ENCODE measurements around the gene UBA1. TPM values are rescaled to one million over a fixed set of nuclear protein-coding genes. Genes with fewer than 3 reads are reported as not detected.

UBA1 gene
- total RNA-seq, result 100 to 1,000 TPM; 177 to 204 TPM

DNA sequence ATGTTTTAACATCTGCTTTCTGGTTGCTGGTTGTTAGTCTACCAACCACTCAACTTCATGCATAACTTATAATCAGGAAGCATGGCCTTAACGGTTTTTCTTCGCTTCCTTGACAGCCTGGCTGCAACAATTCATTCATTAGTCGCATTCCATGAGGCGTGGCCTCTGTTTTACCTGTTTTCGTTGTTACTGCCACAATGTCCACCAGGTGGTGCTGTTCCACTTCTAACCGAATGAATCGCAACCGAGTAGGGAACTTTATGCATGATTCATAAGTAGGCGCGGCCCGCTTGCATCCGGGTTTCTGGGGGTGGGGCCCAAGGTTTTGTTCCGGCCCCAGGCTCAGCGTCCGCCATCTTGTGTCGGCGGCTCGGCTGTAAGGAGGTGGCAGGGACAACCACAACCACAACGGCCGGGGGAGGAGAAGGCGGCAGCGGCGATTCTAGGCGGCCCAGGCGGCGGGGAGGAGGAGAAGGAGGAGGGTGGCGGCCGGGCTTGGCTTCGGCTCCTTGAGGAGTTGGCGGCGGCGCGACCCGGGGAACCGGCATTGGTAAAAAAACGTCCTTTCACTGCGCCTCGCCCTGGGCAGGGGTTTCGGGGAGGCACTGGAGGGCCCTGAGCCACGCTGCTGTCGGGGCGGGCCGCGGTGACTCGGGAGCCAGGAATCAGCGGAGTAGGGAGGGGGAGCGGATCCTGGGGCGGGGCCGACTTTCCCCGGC lies at the start of gene UBA1:
Gene UBA1, plus strand, starts transcription at position 355 of the 719 bp plus-strand sequence. CDS start 4,974 bp downstream, outside the sequence.
- DNase-seq (peak; percentile 95), ATAC-seq (peak; percentile 74)
- Mint-ChIP-seq H3K36me3 (peaks cover 11% of the 10 kb centered on the region), H3K27ac (peak within 1 kb of the TSS; percentile 95), H3K4me1 (peaks cover 47% of the 10 kb centered on the region), H3K9me3 (ENCODE audit: low read depth) (no peaks in the 10 kb centered on the region), H3K4me3 (peak within 1 kb of the TSS; percentile 89), H3K27me3 (no peaks in the 10 kb centered on the region)
- CTCF ChIA-PET, result interaction anchor here (1.0 to 1.8 kb wide), 6 partner anchors 45 to 330 kb away, joined by 3 to 8 read pairs (median 4); no protein-coding TSS in a partner anchor

DNA sequence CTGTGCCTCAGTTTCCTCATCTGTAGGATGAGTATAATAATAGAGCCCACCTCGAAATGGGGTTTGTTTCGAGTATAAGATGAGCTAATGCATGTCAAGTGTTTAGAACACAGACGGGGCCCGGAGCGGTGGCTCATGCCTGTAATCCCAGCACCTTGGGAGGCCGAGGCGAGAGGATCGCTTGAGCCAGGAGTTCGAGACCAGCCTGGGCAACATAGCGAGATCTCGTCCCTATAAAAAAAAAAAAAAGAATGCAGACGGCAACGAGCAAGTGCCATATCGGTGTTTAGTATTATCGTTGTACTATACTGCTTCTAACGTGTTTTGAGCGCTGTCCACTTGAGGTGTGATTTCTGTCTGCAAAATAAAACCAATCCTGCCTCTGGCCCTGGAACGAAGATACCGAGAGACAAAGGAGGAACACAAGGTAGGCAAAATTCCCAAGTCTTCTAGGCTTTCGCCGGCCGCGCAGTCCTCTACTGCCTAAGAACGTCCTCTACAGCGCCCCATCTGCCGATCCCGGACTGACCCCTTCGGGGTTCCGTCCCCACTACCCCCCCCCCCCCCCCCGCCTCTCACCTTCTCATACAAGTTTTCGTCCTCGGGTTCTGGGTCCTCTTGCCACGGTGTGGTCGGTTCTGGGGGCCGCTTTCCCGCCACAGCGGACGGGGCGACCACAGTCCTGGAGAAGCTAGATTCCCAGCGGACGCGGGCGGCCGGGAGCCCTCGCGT lies 49.6 kb upstream of the UBA1 start:
- peaks cover 33% of the 10 kb centered on the region for H3K36me3 Mint-ChIP-seq
- H3K27ac Mint-ChIP-seq, result peak overlapping the region; percentile 99
- ATAC-seq, result peak; percentile 0
- no peaks in the 10 kb centered on the region for H3K9me3 Mint-ChIP-seq (ENCODE audit: low read depth)
- CTCF ChIA-PET, result interaction anchor here (1.2 to 1.5 kb wide), 6 partner anchors 9 to 378 kb away, joined by 3 to 10 read pairs (median 7); partner anchors contain the start of gene RP2
- H3K4me1 Mint-ChIP-seq, result peaks cover 23% of the 10 kb centered on the region
- peak overlapping the region; percentile 98 for H3K4me3 Mint-ChIP-seq
- no peaks in the 10 kb centered on the region for H3K27me3 Mint-ChIP-seq
- DNase-seq, result no peak

GRCh38 chrX:47144626-47145394 lies 48.8 kb upstream of the UBA1 start, which contains the start of the genes NDUFB11 and RBM10:
TSS of gene NDUFB11 (minus strand) at chrX:47144702. CDS start at chrX:47144679, 23 bp downstream.
TSS of gene RBM10 (plus strand) at chrX:47145221. CDS start at chrX:47147482, 2,261 bp downstream.
- Mint-ChIP-seq H3K27ac (peak within 1 kb of the TSS; percentile 99), H3K9me3 (ENCODE audit: low read depth) (no peaks in the 10 kb centered on the region), H3K27me3 (no peaks in the 10 kb centered on the region), H3K4me1 (peaks cover 23% of the 10 kb centered on the region), H3K36me3 (peaks cover 36% of the 10 kb centered on the region), H3K4me3 (peak within 1 kb of the TSS; percentile 98)
- ATAC-seq (peak; percentile 95), DNase-seq (peak; percentile 96)
- CTCF ChIA-PET, result interaction anchor here (0.6 to 1.5 kb wide), 7 partner anchors 10 to 378 kb away, joined by 3 to 10 read pairs (median 4); partner anchors contain the start of gene RP2

GRCh38 chrX:47145395-47146120 lies 48.1 kb upstream of the UBA1 start:
- Mint-ChIP-seq H3K4me1 (peaks cover 25% of the 10 kb centered on the region), H3K4me3 (peak overlapping the region; percentile 98), H3K9me3 (ENCODE audit: low read depth) (no peaks in the 10 kb centered on the region), H3K36me3 (peaks cover 39% of the 10 kb centered on the region), H3K27me3 (no peaks in the 10 kb centered on the region), H3K27ac (peak overlapping the region; percentile 99)
- DNase-seq, result no peak
- CTCF ChIA-PET, result interaction anchor here (0.6 to 1.5 kb wide), 7 partner anchors 11 to 377 kb away, joined by 3 to 10 read pairs (median 4); partner anchors contain the start of gene RP2
- peak; percentile 34 for ATAC-seq

DNA sequence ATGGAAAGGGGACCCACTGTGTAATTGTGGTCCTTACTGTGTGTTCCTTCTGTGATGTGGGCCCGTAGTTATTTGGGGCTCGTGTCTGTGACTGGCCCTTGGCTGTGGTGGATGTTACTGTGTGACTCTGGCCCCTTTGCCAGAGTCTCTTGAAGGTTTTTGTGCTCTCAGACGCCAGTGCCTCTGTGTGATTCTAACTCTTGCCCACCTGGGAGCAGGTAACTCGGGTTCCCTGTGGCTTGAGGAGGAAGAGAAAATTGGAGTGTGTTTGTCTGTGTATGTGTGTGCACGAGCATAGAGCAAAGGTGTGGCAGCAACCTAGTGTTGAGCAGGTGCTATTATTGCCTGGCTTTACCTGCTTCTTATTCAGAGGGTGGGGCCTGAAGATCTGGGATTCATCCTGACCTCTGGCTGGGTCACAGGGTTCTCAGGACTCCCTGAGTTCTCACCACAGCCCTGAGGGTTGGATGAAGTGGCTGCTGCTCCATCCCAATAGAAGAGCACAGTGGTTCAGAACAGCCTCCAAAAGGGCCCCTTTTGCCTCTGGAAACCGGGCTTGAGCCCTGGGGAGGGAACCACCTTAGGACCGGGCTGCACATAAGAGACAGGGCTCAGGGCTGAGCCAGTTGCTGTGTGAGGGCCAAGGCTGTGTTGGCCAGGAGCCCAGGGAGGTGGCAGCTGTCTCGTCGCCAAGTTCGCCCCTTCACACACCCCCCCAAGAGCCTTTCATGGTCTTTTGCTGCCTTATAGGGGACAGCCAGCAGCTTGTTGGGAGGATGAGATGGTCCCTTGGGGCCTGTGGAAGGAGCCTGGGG lies 47.3 kb upstream of the UBA1 start:
- DNase-seq (no peak), ATAC-seq (no peak)
- Mint-ChIP-seq H3K27ac (peak overlapping the region; percentile 99), H3K27me3 (no peaks in the 10 kb centered on the region), H3K9me3 (ENCODE audit: low read depth) (no peaks in the 10 kb centered on the region), H3K36me3 (peaks cover 37% of the 10 kb centered on the region), H3K4me3 (peak overlapping the region; percentile 98), H3K4me1 (peaks cover 27% of the 10 kb centered on the region)
- CTCF ChIA-PET, result no interaction called here

DNA sequence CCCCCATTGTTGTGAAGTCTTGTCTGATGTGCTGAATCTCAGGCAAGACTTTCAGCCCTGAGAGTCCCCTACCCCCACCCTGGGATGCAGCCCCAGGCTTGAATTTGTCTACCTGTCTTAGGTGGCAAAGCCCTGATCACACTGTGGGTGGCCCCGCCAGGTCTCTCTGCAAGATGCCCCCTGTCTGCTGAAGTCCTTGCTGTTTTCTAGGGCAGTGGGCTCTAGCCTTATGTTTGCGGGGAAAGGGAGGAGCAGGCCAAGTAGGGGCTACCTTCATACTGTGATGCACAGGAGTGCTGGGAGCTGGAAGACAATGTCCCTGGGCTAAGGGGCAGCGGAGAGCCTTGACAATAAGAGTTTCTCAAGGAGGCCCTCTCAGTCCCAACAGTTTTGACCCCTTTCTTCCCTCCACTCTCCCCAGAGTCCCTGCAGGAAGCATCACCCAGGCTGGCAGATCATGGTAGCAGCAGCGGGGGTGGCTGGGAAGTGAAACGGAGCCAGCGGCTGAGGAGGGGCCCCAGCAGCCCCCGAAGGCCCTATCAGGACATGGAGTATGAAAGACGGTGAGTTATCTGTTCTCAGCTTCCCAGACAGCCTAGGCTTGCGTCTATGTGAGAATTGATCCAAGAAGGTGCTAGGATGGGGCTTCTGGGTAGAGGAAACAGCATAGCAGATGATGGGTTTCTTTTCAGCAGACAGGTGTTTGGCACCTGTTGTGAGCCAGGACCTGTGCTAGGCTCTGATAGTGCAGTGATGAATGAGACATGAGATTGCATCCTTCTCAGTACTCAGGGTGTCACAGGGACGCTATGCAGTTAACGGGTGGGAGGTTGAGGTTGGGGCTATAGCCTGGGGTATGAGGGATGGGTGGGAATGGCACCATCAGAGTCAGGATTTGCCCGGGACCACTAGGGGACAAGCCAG lies 46.4 kb upstream of the UBA1 start:
- CTCF ChIA-PET, result no interaction called here
- Mint-ChIP-seq H3K4me3 (peak overlapping the region; percentile 18), H3K36me3 (peaks cover 35% of the 10 kb centered on the region), H3K27me3 (no peaks in the 10 kb centered on the region), H3K9me3 (ENCODE audit: low read depth) (no peaks in the 10 kb centered on the region), H3K27ac (peak overlapping the region; percentile 40), H3K4me1 (peaks cover 26% of the 10 kb centered on the region)
- no peak for DNase-seq
- ATAC-seq, result no peak

DNA sequence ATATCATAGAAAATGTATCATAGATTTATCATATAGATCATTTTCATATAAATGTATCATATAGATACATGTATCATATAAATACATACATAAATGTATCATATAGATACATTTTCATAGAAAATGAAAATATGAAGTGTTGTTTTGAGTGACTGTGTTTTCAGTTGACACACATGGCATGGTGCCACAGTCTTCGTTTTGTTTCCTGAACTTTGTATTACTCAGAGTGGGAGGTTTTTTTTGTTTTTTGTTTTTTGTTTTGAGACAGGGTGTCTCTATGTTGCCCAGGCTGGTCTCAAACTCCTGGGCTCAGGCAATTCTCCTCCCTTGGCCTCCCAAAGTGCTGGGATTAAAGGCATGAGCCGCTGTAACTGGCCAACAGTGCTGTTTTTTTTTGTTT lies 44.7 kb upstream of the UBA1 start:
- ATAC-seq (no peak), DNase-seq (no peak)
- Mint-ChIP-seq H3K9me3 (ENCODE audit: low read depth) (no peaks in the 10 kb centered on the region), H3K27me3 (no peaks in the 10 kb centered on the region), H3K4me1 (peaks cover 19% of the 10 kb centered on the region), H3K4me3 (no peak overlapping the region), H3K27ac (no peak overlapping the region), H3K36me3 (peaks cover 33% of the 10 kb centered on the region)
- CTCF ChIA-PET, result no interaction called here

GRCh38 chrX:47151435-47151834 lies 42.2 kb upstream of the UBA1 start:
- ATAC-seq, result no peak
- H3K4me1 Mint-ChIP-seq, result peaks cover 19% of the 10 kb centered on the region
- H3K27ac Mint-ChIP-seq, result no peak overlapping the region

GRCh38 chrX:47156611-47157520 lies 36.8 kb upstream of the UBA1 start:
- Mint-ChIP-seq H3K36me3 (peaks cover 39% of the 10 kb centered on the region), H3K9me3 (ENCODE audit: low read depth) (no peaks in the 10 kb centered on the region), H3K27ac (no peak overlapping the region), H3K4me1 (peaks cover 3% of the 10 kb centered on the region), H3K4me3 (no peak overlapping the region), H3K27me3 (no peaks in the 10 kb centered on the region)
- DNase-seq, result no peak
- ATAC-seq, result no peak
- CTCF ChIA-PET, result no interaction called here

More at GRCh38 chrX:47151435-47151834, 42.2 kb upstream of the UBA1 start:
- no peak for DNase-seq
- Mint-ChIP-seq H3K4me3 (no peak overlapping the region), H3K9me3 (ENCODE audit: low read depth) (no peaks in the 10 kb centered on the region), H3K27me3 (no peaks in the 10 kb centered on the region), H3K36me3 (peaks cover 45% of the 10 kb centered on the region)
- CTCF ChIA-PET, result no interaction called here

GRCh38 chrX:47158131-47158530 lies 35.5 kb upstream of the UBA1 start:
- CTCF ChIA-PET, result no interaction called here
- no peak for ATAC-seq
- Mint-ChIP-seq H3K4me1 (peaks cover 3% of the 10 kb centered on the region), H3K27ac (no peak overlapping the region), H3K36me3 (peaks cover 45% of the 10 kb centered on the region), H3K9me3 (ENCODE audit: low read depth) (no peaks in the 10 kb centered on the region), H3K4me3 (no peak overlapping the region), H3K27me3 (no peaks in the 10 kb centered on the region)
- no peak for DNase-seq

Measured in activated CD8-positive, alpha-beta memory T cell treated with anti-CD3 and anti-CD28 coated beads, Interleukin-2, amount 10 ng/mL, durations not matched to agents 7 days and 5 days (primary cell).